ENCODE data around the gene DLGAP1.

DNA sequence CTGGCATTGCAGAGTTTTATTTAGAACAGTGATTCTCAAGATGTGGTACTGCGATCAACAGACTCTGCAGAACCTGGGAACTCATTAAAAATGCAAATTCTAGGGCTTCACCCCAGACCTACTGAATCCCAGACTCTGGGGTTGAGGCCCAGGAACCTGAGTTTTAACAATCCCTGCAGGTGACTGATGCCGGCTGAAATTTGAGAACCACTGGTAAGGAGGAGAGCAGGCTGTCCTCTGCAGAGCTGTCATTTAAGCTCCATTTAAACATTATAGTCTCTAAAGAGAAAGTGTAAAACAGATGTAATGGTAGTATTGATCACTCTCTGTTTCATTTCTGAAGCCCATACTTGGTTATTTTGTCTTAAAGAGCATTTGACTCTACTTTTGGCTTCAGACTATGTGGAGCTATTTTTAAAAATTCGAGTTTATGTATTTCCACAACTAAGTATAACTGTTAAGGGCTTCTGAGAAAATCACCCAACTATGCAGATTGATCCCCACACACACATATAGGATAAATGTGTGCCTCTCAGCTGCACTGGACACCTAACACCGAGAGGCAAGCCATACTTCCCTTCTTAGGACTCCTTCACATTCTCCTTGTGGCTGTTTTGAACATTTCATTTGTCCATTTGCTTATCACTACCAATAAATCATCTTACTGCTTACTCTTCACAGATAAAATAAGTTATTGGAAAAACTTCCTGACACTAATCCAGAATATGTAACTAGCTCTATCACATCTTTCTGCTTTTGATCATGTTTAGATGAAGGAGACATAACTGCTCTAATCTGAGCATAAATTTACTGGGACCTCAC is 487.5 kb downstream of the DLGAP1 start:
- TF ChIP-seq CTCF (tag by site-specific recombination; IDR thresholded peaks at IDR 0.05) (no peak), ZNF704 (tag by site-specific recombination; IDR thresholded peaks at IDR 0.05) (no peak), SETDB1 (IDR thresholded peaks at IDR 0.05; ENCODE audit: insufficient read length, low read length) (no peak), KLF1 (tag by site-specific recombination; IDR thresholded peaks at IDR 0.05) (no peak), ZNF214 (tag by site-specific recombination; IDR thresholded peaks at IDR 0.05; ENCODE audit: borderline replicate concordance) (no peak), ZNF274 (IDR thresholded peaks at IDR 0.05; ENCODE audit: low read length) (no peak), ZNF274 (tag by site-specific recombination; IDR thresholded peaks at IDR 0.05; ENCODE audit: borderline replicate concordance) (no peak), GLIS2 (tag by site-specific recombination; IDR thresholded peaks at IDR 0.05) (no peak)
- TF ChIP-seq, protein P1, sequence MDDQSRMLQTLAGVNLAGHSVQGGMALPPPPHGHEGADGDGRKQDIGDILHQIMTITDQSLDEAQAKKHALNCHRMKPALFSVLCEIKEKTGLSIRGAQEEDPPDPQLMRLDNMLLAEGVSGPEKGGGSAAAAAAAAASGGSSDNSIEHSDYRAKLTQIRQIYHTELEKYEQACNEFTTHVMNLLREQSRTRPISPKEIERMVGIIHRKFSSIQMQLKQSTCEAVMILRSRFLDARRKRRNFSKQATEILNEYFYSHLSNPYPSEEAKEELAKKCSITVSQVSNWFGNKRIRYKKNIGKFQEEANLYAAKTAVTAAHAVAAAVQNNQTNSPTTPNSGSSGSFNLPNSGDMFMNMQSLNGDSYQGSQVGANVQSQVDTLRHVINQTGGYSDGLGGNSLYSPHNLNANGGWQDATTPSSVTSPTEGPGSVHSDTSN (CRISPR knock-in tag; IDR thresholded peaks at IDR 0.05) = no peak
